Lower leg skin (tissue), 4 donors: ENCODE results near the gene TRPC4. TPM values are rescaled to one million over a fixed set of nuclear protein-coding genes. Genes with fewer than 3 reads are reported as not detected.

ENCODE experiments used
- DNase-seq, 2 donors: peaks; one replicate each; pipeline ENCODE4 v3.0.0-alpha.2; 2019; ENCODE audit warnings: low spot score in 2 of 2
- H3K4me3 ChIP-seq: fragments of 200-600 bp; sonication (generic); 2 replicates; pipeline ENCODE4 v1.5.1; 2017; ENCODE audit warnings: mild to moderate bottlenecking, low read depth; ENCODE audit not compliant: poor library complexity, severe bottlenecking
- POLR2A ChIP-seq, 2 donors: fragments of 450-650 bp; IDR thresholded peaks; one replicate each; pipeline ENCODE4 v1.6.1; 2016 to 2017; ENCODE audit warnings: antibody characterized with exemption in 2 of 2, mild to moderate bottlenecking in 1 of 2, moderate library complexity in 1 of 2
- WGBS, 2 donors: methylation state at CpG; one replicate each; pipeline ENCODE4 v1.1.5; 2018; 5-methylcytosine and 5-hydroxymethylcytosine counted together
- intact Hi-C: fragments of 100-400 bp; cut with DNase I; formaldehyde crosslinking; loops from one replicate; pipeline ENCODE4 v1.15.0; 2023; ENCODE audit warnings: low total_unique reads
- total RNA-seq, 4 donors: library from RNA; depleted of rRNA; stranded (reverse); fragments of >200 nt; gene quantifications; one replicate each; pipeline ENCODE4 v1.1.0, GENCODE V29; 2016
- TF ChIP-seq, protein P1 (sequence below), 3 donors: fragments of 450-650 bp; IDR thresholded peaks; one replicate each; pipeline ENCODE4 v1.5.1; 2016; ENCODE audit warnings: antibody characterized with exemption in 3 of 3, mild to moderate bottlenecking in 3 of 3, moderate library complexity in 2 of 3

TRPC4 gene
- total RNA-seq, 4 donors from 2014 or later = 0.39 TPM; not detected in 3

- WGBS, 2 donors = 50 to 59% methylated on average over 2 of the region's 2 CpGs
- TF ChIP-seq, protein P1, sequence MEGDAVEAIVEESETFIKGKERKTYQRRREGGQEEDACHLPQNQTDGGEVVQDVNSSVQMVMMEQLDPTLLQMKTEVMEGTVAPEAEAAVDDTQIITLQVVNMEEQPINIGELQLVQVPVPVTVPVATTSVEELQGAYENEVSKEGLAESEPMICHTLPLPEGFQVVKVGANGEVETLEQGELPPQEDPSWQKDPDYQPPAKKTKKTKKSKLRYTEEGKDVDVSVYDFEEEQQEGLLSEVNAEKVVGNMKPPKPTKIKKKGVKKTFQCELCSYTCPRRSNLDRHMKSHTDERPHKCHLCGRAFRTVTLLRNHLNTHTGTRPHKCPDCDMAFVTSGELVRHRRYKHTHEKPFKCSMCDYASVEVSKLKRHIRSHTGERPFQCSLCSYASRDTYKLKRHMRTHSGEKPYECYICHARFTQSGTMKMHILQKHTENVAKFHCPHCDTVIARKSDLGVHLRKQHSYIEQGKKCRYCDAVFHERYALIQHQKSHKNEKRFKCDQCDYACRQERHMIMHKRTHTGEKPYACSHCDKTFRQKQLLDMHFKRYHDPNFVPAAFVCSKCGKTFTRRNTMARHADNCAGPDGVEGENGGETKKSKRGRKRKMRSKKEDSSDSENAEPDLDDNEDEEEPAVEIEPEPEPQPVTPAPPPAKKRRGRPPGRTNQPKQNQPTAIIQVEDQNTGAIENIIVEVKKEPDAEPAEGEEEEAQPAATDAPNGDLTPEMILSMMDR (IDR thresholded peaks at IDR 0.05) = no peak
- TF ChIP-seq POLR2A (IDR thresholded peaks at IDR 0.05) = no peak
- intact Hi-C loops = no loop called here
- no peak for DNase-seq
- no peak overlapping the region for H3K4me3 ChIP-seq
Observed at GRCh38 chr13:37615276-37615675, 254.3 kb downstream of the TRPC4 start.

- TF ChIP-seq, protein P1 (IDR thresholded peaks at IDR 0.05) = no peak
- TF ChIP-seq POLR2A (IDR thresholded peaks at IDR 0.05) = no peak
- WGBS, 2 donors = 49 to 57% methylated on average over 2 of the region's 2 CpGs
- H3K4me3 ChIP-seq = no peak overlapping the region
- DNase-seq = no peak
- intact Hi-C loops = no loop called here
Observed at GRCh38 chr13:37613638-37614037, 255.9 kb downstream of the TRPC4 start.

GRCh38 chr13:37613236-37613635 is 256.3 kb downstream of the TRPC4 start:
- WGBS, 2 donors = 64 to 66% methylated on average over 3 of the region's 3 CpGs
- intact Hi-C loops = no loop called here
- DNase-seq = no peak
- no peak overlapping the region for H3K4me3 ChIP-seq
- TF ChIP-seq POLR2A (IDR thresholded peaks at IDR 0.05) = no peak
- TF ChIP-seq, protein P1 (IDR thresholded peaks at IDR 0.05) = no peak

DNA sequence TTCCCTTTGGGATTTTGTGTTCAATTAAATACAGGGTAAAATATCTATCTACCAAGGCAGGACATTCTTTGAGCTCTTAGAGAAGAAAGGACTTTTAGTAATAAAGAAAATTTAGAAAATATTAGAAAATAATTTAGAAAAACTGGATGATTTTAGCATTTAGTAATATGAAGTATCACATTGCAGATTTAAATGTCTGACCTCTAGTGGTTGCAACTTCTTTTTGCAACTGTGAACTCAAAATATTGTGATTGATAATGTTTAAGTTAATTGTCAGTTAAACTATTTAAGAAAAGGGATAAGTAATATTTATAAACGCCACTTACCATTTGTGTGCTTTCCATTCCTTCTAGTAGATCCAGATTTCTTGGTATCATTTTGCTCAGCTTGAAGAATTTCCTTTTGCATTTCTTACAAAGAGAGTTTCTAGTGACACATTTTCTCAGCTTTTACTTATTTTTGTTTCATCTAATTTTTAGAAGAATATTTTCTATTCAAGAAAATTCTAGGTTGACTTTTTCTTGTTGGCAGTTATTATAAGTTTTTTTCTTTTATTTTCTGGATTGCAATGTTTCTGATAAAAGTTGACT is 260.7 kb downstream of the TRPC4 start:
- DNase-seq = no peak
- WGBS, 2 donors = 70 to 76% methylated on average over 1 of the region's 1 CpG
- intact Hi-C loops = loop anchor here (10.0 kb wide), 1 partner anchor 504 kb away; the partner anchor contains the start of gene CSNK1A1L
- TF ChIP-seq, protein P1 (IDR thresholded peaks at IDR 0.05) = no peak
- TF ChIP-seq POLR2A (IDR thresholded peaks at IDR 0.05) = no peak
- no peak overlapping the region for H3K4me3 ChIP-seq

DNA sequence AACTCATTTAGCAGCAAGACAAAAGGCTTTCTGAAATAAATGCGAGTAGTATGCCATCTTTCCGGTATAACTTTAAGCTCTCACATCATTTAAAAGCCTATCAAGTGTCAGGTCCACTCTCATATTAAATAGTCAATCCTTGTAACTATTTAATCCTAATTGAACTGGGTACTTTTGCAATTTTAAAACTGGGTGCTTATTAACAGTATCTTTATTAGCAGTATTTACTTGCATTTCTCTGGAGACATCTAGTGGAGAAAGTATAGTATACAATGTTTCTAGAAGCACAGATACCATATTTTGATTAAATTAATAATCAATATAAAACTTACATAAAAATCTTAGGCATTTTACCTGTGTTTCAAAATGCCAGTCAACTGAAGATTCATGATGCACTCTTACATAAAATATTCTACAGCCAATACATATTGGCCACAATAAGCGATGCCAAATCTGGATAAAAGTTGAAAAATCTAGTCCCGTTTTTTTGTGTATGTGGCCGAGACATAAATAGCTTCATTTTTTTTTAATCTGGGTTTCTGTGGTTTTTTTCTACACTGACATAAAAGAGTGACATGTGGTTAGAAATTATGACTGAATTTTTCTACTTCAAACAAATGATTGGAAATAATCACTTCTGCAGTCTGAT is 266.7 kb downstream of the TRPC4 start:
- TF ChIP-seq POLR2A (IDR thresholded peaks at IDR 0.05) = no peak
- TF ChIP-seq, protein P1 (IDR thresholded peaks at IDR 0.05) = no peak
- H3K4me3 ChIP-seq = no peak overlapping the region
- intact Hi-C loops = loop anchor here (10.0 kb wide), 1 partner anchor 498 kb away; the partner anchor contains the start of gene CSNK1A1L
- 53 to 54% methylated on average over 5 of the region's 5 CpGs for WGBS, 2 donors
- DNase-seq = no peak
